A549 (cell line): ENCODE measurements around the gene ANKRD39.

Experiments used
- CEBPB ChIP-seq, 2 experiments: fragments of >200 bp in 1 of 2; sonication (Bioruptor Twin) in 1 of 2; formaldehyde crosslinking in 1 of 2; IDR thresholded peaks; 2 replicates each; pipeline ENCODE4 v1.6.1; 2012 to 2016
- EP300 ChIP-seq, 2 experiments: fragments of >200 bp; sonication (Bioruptor Twin); formaldehyde crosslinking; IDR thresholded peaks; 2 replicates in 1 of 2; 3 replicates in 1 of 2; pipeline ENCODE4 v1.6.1; 2016 to 2017
- ESRRA ChIP-seq: fragments of 150-350 bp; IDR thresholded peaks from 2 replicates; pipeline ENCODE4 v1.6.1; 2014; ENCODE audit warnings: mild to moderate bottlenecking, low read length, borderline replicate concordance
- MYC ChIP-seq: IDR thresholded peaks from 2 replicates; pipeline ENCODE4 v1.6.1; 2012; ENCODE audit warnings: mild to moderate bottlenecking, inconsistent platforms, low read length, improper control_type of control experiment, borderline replicate concordance
- NR3C1 ChIP-seq: fragments of >200 bp; sonication (Bioruptor Twin); formaldehyde crosslinking; IDR thresholded peaks from 3 replicates; pipeline ENCODE4 v1.6.1; 2017
- POLR2A ChIP-seq: IDR thresholded peaks from 2 replicates; pipeline ENCODE4 v1.6.1; 2012; ENCODE audit warnings: mild to moderate bottlenecking, low read length
- RFX5 ChIP-seq: fragments of 450-650 bp; IDR thresholded peaks from 2 replicates; pipeline ENCODE4 v1.7.1; 2014; ENCODE audit warnings: antibody characterized with exemption, mild to moderate bottlenecking, moderate library complexity
- TF ChIP-seq, protein P1 (sequence below): fragments of >200 bp; sonication (Bioruptor Twin); formaldehyde crosslinking; IDR thresholded peaks from 3 replicates; pipeline ENCODE4 v1.5.1; 2016
- TF ChIP-seq, protein P2 (sequence below): fragments of 200-600 bp; sonication (generic); IDR thresholded peaks from 2 replicates; pipeline ENCODE4 v1.6.1; 2016; ENCODE audit warnings: antibody characterized with exemption, mild to moderate bottlenecking, moderate library complexity

DNA sequence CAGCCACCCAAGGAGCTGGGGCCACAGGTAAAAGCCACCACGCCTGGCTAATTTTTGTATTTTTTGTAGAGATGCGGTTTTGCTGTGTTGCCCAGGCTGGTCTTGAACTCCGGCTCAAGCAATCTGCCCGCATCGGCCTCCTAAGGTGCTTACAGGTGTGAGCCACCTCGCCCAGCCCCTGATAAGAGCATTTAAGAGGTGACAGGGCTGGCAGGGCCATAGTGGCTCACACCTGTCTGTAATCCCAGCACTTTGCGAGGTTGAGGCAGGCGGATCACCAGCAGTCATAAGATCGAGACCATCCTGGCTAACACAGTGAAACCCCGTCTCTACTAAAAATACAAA, 50.7 kb downstream of the ANKRD39 start:
- no peak for TF ChIP-seq MYC
- TF ChIP-seq, protein P1, sequence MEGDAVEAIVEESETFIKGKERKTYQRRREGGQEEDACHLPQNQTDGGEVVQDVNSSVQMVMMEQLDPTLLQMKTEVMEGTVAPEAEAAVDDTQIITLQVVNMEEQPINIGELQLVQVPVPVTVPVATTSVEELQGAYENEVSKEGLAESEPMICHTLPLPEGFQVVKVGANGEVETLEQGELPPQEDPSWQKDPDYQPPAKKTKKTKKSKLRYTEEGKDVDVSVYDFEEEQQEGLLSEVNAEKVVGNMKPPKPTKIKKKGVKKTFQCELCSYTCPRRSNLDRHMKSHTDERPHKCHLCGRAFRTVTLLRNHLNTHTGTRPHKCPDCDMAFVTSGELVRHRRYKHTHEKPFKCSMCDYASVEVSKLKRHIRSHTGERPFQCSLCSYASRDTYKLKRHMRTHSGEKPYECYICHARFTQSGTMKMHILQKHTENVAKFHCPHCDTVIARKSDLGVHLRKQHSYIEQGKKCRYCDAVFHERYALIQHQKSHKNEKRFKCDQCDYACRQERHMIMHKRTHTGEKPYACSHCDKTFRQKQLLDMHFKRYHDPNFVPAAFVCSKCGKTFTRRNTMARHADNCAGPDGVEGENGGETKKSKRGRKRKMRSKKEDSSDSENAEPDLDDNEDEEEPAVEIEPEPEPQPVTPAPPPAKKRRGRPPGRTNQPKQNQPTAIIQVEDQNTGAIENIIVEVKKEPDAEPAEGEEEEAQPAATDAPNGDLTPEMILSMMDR = no peak
- TF ChIP-seq, protein P2, sequence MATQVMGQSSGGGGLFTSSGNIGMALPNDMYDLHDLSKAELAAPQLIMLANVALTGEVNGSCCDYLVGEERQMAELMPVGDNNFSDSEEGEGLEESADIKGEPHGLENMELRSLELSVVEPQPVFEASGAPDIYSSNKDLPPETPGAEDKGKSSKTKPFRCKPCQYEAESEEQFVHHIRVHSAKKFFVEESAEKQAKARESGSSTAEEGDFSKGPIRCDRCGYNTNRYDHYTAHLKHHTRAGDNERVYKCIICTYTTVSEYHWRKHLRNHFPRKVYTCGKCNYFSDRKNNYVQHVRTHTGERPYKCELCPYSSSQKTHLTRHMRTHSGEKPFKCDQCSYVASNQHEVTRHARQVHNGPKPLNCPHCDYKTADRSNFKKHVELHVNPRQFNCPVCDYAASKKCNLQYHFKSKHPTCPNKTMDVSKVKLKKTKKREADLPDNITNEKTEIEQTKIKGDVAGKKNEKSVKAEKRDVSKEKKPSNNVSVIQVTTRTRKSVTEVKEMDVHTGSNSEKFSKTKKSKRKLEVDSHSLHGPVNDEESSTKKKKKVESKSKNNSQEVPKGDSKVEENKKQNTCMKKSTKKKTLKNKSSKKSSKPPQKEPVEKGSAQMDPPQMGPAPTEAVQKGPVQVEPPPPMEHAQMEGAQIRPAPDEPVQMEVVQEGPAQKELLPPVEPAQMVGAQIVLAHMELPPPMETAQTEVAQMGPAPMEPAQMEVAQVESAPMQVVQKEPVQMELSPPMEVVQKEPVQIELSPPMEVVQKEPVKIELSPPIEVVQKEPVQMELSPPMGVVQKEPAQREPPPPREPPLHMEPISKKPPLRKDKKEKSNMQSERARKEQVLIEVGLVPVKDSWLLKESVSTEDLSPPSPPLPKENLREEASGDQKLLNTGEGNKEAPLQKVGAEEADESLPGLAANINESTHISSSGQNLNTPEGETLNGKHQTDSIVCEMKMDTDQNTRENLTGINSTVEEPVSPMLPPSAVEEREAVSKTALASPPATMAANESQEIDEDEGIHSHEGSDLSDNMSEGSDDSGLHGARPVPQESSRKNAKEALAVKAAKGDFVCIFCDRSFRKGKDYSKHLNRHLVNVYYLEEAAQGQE = no peak
- TF ChIP-seq EP300 (IDR thresholded peaks at IDR 0.05) = no peak
- TF ChIP-seq CEBPB (IDR thresholded peaks at IDR 0.05) = no peak
- TF ChIP-seq RFX5 = no peak
- TF ChIP-seq POLR2A = no peak
- no peak for TF ChIP-seq NR3C1
- TF ChIP-seq ESRRA = no peak
